SK-N-SH treated with all-trans-retinoic acid at 6 μM for 48 hours (cell line): ENCODE measurements around the gene RND2.

Source experiments
- ATAC-seq: fragments of 200-7000 bp; cut with Tn5 transposase; 3 replicates; pipeline ENCODE4 v1.9.1; 2020; ENCODE audit warnings: mild to moderate bottlenecking, moderate library complexity
- ARNTL ChIP-seq: fragments of 450-650 bp; formaldehyde crosslinking; IDR thresholded peaks from 2 replicates; pipeline ENCODE4 v1.5.0; 2020; ENCODE audit warnings: low read depth, mild to moderate bottlenecking, moderate library complexity, borderline replicate concordance
- BACH2 ChIP-seq: fragments of 250-450 bp; sonication (Bioruptor Pico); IDR thresholded peaks from 2 replicates; pipeline ENCODE4 v1.9.0; 2021; ENCODE audit warnings: mild to moderate bottlenecking, borderline replicate concordance
- CREB5 ChIP-seq: fragments of 250-450 bp; sonication (Bioruptor Pico); IDR thresholded peaks from 2 replicates; pipeline ENCODE4 v1.5.1; 2020; ENCODE audit warnings: low read depth, mild to moderate bottlenecking, moderate library complexity
- CSDC2 ChIP-seq: fragments of 250-450 bp; sonication (Bioruptor Pico); IDR thresholded peaks from 2 replicates; pipeline ENCODE4 v1.5.0; 2020; ENCODE audit warnings: mild to moderate bottlenecking, moderate library complexity
- CSRNP3 ChIP-seq: fragments of 250-450 bp; sonication (Bioruptor Pico); IDR thresholded peaks from 2 replicates; pipeline ENCODE4 v1.5.1; 2021; ENCODE audit warnings: mild to moderate bottlenecking, moderate library complexity
- ESRRG ChIP-seq: fragments of 250-450 bp; sonication (Bioruptor Pico); IDR thresholded peaks from 2 replicates; pipeline ENCODE4 v1.6.1; 2021; ENCODE audit warnings: mild to moderate bottlenecking
- GLIS3 ChIP-seq: fragments of 250-450 bp; sonication (Bioruptor Pico); IDR thresholded peaks from 2 replicates; pipeline ENCODE4 v1.5.0; 2020; ENCODE audit warnings: mild to moderate bottlenecking, moderate library complexity
- ISL1 ChIP-seq: fragments of 250-450 bp; sonication (Bioruptor Pico); IDR thresholded peaks from 2 replicates; pipeline ENCODE4 v2.1.2; 2022; ENCODE audit warnings: mild to moderate bottlenecking, moderate library complexity
- OSR1 ChIP-seq: fragments of 250-450 bp; sonication (Bioruptor Pico); IDR thresholded peaks from 2 replicates; pipeline ENCODE4 v1.8.0; 2022; ENCODE audit warnings: moderate library complexity, mild to moderate bottlenecking, inconsistent platforms
- PATZ1 ChIP-seq: fragments of 250-450 bp; sonication (Bioruptor Pico); IDR thresholded peaks from 2 replicates; pipeline ENCODE4 v1.8.0; 2020; ENCODE audit warnings: mild to moderate bottlenecking, moderate library complexity, borderline replicate concordance
- POU6F1 ChIP-seq: fragments of 250-450 bp; sonication (Bioruptor Pico); IDR thresholded peaks from 2 replicates; pipeline ENCODE4 v1.8.0; 2021; ENCODE audit warnings: low read depth, mild to moderate bottlenecking, moderate library complexity, borderline replicate concordance
- PPARA ChIP-seq: fragments of 250-450 bp; sonication (Bioruptor Pico); IDR thresholded peaks from 2 replicates; pipeline ENCODE4 v1.5.0; 2020; ENCODE audit warnings: mild to moderate bottlenecking, borderline replicate concordance
- RARB ChIP-seq: fragments of 250-450 bp; sonication (Bioruptor Pico); IDR thresholded peaks from 2 replicates; pipeline ENCODE4 v1.8.0; 2021; ENCODE audit warnings: mild to moderate bottlenecking, moderate library complexity
- SNAI2 ChIP-seq: fragments of 250-450 bp; sonication (Bioruptor Pico); IDR thresholded peaks from 2 replicates; pipeline ENCODE4 v1.5.0; 2020; ENCODE audit warnings: mild to moderate bottlenecking, moderate library complexity
- TOX ChIP-seq: fragments of 250-450 bp; sonication (Bioruptor Pico); IDR thresholded peaks from 2 replicates; pipeline ENCODE4 v1.8.0; 2021; ENCODE audit warnings: mild to moderate bottlenecking, moderate library complexity, borderline replicate concordance
- ZFP3 ChIP-seq: fragments of 250-450 bp; sonication (Bioruptor Pico); IDR thresholded peaks from 2 replicates; pipeline ENCODE4 v1.5.0; 2020; ENCODE audit warnings: mild to moderate bottlenecking, moderate library complexity
- ZNF565 ChIP-seq: fragments of 450-650 bp; formaldehyde crosslinking; conservative IDR thresholded peaks from 2 replicates; pipeline ENCODE4 v1.5.0; 2020; ENCODE audit warnings: low read depth, mild to moderate bottlenecking, moderate library complexity
- ZNF70 ChIP-seq: fragments of 450-650 bp; formaldehyde crosslinking; IDR thresholded peaks from 2 replicates; pipeline ENCODE4 v1.5.0; 2020; ENCODE audit warnings: mild to moderate bottlenecking, moderate library complexity
- ZNF8 ChIP-seq: fragments of 450-650 bp; formaldehyde crosslinking; IDR thresholded peaks from 2 replicates; pipeline ENCODE4 v1.5.0; 2020; ENCODE audit warnings: mild to moderate bottlenecking, moderate library complexity
- TF ChIP-seq, protein P1 (sequence below): fragments of 250-450 bp; sonication (Bioruptor Pico); IDR thresholded peaks from 2 replicates; pipeline ENCODE4 v1.5.0; 2020; ENCODE audit warnings: mild to moderate bottlenecking, moderate library complexity

Gene RND2

DNA sequence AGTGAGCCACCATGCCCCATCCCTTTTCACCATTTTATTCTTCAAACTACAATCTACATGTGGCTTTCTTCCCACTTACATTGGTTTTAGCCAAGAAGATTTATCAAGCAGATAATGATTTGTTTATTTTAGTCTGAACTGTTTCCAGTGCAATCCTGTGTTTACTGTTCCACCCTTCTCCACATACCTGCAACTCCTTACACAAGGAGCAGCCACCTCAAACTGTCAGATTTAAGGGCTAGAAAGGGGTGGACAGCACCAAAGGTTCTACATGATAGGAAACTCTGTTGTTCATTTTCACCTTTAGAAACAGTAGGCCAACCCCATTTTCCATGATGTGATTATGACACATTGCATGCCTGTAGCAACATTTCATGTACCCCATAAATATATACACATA lies 42.8 kb upstream of the RND2 start:
- ATAC-seq: no peak
- TF ChIP-seq ISL1 (CRISPR knock-in tag): no peak
- no peak for TF ChIP-seq OSR1 (CRISPR knock-in tag)
- no peak for TF ChIP-seq ZFP3 (CRISPR knock-in tag)
- no peak for TF ChIP-seq ARNTL (CRISPR knock-in tag)
- TF ChIP-seq CREB5 (CRISPR knock-in tag): no peak
- no peak for TF ChIP-seq CSDC2 (CRISPR knock-in tag)
- no peak for TF ChIP-seq BACH2 (CRISPR knock-in tag)
- no peak for TF ChIP-seq TOX (CRISPR knock-in tag)
- TF ChIP-seq CSRNP3 (CRISPR knock-in tag): no peak
- no peak for TF ChIP-seq ESRRG
- TF ChIP-seq ZNF8 (CRISPR knock-in tag): no peak

- no peak for ATAC-seq
- TF ChIP-seq PPARA (CRISPR knock-in tag) (no peak), CREB5 (CRISPR knock-in tag) (no peak), PATZ1 (CRISPR knock-in tag) (no peak), OSR1 (CRISPR knock-in tag) (no peak), TOX (CRISPR knock-in tag) (no peak), ZNF70 (CRISPR knock-in tag) (no peak)
Observed at GRCh38 chr17:42985225-42985624, 39.8 kb upstream of the RND2 start.

- no peak for TF ChIP-seq OSR1 (CRISPR knock-in tag)
- no peak for TF ChIP-seq SNAI2
- no peak for TF ChIP-seq ESRRG
- no peak for TF ChIP-seq GLIS3
- TF ChIP-seq CSDC2 (CRISPR knock-in tag): no peak
- TF ChIP-seq RARB (CRISPR knock-in tag): no peak
- TF ChIP-seq PATZ1 (CRISPR knock-in tag): no peak
- TF ChIP-seq, protein P1, sequence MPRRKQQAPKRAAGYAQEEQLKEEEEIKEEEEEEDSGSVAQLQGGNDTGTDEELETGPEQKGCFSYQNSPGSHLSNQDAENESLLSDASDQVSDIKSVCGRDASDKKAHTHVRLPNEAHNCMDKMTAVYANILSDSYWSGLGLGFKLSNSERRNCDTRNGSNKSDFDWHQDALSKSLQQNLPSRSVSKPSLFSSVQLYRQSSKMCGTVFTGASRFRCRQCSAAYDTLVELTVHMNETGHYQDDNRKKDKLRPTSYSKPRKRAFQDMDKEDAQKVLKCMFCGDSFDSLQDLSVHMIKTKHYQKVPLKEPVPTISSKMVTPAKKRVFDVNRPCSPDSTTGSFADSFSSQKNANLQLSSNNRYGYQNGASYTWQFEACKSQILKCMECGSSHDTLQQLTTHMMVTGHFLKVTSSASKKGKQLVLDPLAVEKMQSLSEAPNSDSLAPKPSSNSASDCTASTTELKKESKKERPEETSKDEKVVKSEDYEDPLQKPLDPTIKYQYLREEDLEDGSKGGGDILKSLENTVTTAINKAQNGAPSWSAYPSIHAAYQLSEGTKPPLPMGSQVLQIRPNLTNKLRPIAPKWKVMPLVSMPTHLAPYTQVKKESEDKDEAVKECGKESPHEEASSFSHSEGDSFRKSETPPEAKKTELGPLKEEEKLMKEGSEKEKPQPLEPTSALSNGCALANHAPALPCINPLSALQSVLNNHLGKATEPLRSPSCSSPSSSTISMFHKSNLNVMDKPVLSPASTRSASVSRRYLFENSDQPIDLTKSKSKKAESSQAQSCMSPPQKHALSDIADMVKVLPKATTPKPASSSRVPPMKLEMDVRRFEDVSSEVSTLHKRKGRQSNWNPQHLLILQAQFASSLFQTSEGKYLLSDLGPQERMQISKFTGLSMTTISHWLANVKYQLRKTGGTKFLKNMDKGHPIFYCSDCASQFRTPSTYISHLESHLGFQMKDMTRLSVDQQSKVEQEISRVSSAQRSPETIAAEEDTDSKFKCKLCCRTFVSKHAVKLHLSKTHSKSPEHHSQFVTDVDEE (CRISPR knock-in tag): no peak
- TF ChIP-seq CREB5 (CRISPR knock-in tag): no peak
- TF ChIP-seq TOX (CRISPR knock-in tag): no peak
- no peak for TF ChIP-seq POU6F1
- no peak for TF ChIP-seq ZNF565 (CRISPR knock-in tag)
- ATAC-seq: no peak
Observed at GRCh38 chr17:42989141-42989540, 35.9 kb upstream of the RND2 start.
